ENCODE measurements around the gene SERPINB7.

DNA sequence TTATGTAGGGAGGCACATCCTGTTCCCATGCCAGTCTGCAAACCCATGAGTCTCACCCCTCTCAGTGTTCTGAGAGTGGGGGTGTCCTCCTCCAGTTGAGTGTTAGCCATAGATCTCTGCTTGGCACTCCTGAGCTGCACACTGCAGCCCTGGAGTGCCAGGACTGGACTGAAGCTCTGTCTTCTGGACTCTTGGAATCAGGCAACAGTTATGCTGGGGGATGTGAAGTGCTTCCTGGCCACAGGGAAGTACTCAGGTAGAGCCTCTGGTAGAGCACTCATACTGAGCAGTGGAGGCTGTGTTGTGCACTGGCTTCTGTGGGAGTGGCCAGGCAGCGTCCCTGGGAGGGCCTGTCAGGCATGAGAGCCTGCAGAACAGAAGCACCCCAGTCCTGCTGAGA, 43.0 kb downstream of the SERPINB7 start:
- TF ChIP-seq TAF1 (IDR thresholded peaks at IDR 0.05; ENCODE audit: borderline replicate concordance, insufficient read depth, low read length) (no peak), POLR2AphosphoS5 (IDR thresholded peaks at IDR 0.05; ENCODE audit: low read depth, low read length) (no peak)
- TF ChIP-seq, protein P1, sequence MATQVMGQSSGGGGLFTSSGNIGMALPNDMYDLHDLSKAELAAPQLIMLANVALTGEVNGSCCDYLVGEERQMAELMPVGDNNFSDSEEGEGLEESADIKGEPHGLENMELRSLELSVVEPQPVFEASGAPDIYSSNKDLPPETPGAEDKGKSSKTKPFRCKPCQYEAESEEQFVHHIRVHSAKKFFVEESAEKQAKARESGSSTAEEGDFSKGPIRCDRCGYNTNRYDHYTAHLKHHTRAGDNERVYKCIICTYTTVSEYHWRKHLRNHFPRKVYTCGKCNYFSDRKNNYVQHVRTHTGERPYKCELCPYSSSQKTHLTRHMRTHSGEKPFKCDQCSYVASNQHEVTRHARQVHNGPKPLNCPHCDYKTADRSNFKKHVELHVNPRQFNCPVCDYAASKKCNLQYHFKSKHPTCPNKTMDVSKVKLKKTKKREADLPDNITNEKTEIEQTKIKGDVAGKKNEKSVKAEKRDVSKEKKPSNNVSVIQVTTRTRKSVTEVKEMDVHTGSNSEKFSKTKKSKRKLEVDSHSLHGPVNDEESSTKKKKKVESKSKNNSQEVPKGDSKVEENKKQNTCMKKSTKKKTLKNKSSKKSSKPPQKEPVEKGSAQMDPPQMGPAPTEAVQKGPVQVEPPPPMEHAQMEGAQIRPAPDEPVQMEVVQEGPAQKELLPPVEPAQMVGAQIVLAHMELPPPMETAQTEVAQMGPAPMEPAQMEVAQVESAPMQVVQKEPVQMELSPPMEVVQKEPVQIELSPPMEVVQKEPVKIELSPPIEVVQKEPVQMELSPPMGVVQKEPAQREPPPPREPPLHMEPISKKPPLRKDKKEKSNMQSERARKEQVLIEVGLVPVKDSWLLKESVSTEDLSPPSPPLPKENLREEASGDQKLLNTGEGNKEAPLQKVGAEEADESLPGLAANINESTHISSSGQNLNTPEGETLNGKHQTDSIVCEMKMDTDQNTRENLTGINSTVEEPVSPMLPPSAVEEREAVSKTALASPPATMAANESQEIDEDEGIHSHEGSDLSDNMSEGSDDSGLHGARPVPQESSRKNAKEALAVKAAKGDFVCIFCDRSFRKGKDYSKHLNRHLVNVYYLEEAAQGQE (IDR thresholded peaks at IDR 0.05; ENCODE audit: insufficient read depth in 1 of 2, low read depth in 2 of 2, low read length in 2 of 2) = no peak
